T47D (cell line): ENCODE results near the gene EGR4.

Source experiments
- DNase-seq, 2 experiments: peaks; one replicate each; pipeline versions ENCODE4 v3.0.0 to v3.0.0-alpha.2; 2011 to 2012; ENCODE audit warnings: low read depth in 1 of 2, low spot score in 1 of 2
- JUND ChIP-seq: IDR thresholded peaks from 2 replicates; pipeline ENCODE4 v1.6.1; 2012; ENCODE audit warnings: low read depth
- in situ Hi-C: cut with HindIII; loops from 2 replicates; pipeline ENCODE4 v1.10.0; 2016; ENCODE audit warnings: low sequenced_read_pairs, low pct_unique_long_range_greater_than_20kb

EGR4 gene

DNA sequence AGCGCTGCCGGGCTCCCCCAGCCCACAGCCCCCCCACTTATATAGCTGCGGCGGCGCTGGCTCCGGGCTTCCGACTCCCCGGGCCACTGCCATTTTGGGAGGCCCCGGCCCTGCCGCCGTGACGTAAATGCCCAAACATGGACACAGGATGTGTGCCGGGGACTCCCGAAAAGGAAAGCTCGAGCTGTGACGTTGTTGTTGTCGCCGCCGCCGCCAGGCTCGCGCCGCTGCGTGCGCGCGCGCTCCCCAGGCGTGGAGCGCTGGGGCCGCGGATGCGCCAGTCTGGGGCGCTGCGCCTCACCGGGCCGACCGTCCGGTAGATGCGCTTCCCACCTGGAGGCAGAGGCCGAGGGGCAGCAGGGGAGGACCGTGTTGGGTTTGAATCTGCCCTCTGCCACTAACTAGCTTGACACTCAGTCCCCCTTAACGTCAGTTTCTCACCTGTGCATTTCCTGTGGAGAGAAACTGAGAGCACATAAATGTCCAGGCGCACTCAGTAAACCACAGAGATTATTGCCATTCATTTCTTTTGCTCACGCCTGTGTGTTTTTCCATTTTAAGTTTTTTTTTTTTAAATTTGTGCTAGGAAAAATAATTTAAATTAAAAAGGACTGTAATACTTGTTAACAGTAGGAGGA, at the start of gene EGR4:
EGR4 (minus strand) TSS at position 15 of the 638 bp plus-strand sequence. CDS start 231 bp downstream, outside the sequence.
- peak; percentile 92 to 98 for DNase-seq
- no peak for TF ChIP-seq JUND
- in situ Hi-C loops: no loop called here

DNA sequence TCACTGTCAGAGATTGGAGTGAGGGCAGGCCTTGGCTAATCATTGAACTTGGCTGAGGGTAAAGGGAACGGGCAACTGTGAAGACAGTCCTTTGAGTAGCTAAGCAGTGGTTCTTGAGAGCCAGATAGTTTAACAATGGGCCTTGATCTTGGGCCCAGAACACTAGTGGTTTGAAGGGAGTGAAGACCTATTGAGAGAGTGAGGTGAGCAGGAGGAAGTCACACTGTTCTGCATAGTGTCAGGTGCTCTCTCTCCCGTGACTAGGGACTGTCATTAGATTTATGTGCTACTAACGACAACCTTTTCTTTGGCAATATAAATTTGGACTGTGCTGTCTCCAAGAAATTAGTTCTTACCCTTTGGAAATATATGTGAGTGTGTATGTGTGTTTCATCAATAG, 47.7 kb upstream of the EGR4 start:
- in situ Hi-C loops: no loop called here
- no peak for DNase-seq
- TF ChIP-seq JUND: no peak

DNA sequence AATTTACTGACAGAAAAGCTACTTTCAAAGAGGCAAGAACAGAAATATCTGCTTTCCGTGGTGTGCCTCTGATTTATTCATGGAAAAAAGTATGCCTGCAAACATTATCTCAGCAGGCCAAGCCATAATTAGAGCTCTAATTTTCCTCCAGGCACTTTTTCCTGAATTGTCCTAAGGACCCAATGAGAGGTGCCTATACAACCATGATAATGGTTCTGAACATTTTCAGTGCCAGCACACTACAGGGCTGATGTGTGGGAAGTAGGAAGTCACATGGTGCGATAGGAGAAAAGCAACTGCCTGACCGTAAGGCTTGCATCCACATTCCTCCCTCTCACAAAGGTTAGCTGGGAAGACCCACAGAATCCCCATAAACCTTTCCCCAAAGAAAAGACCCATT, 45.9 kb upstream of the EGR4 start:
- in situ Hi-C loops: no loop called here
- no peak for DNase-seq
- TF ChIP-seq JUND: no peak

DNA sequence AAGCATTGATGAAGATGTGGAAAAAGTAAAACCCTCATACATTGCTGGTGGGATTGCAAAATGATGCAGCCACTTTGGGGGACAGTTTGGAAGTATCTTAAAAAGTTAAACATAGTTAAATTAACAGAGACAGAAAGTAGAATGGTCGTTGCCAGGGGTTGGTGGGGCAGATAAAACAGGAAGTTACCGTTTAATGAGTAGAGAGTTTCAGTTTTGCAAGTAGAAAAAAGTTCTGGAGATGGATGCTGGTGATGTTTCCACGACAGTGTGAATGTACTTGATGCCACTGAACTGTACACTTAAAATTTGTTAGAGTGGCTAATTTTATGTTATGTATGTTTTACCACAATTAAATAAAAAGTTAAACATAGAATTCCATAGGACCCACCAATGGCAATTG, 44.5 kb upstream of the EGR4 start:
- DNase-seq: no peak
- in situ Hi-C loops: no loop called here
- no peak for TF ChIP-seq JUND

DNA sequence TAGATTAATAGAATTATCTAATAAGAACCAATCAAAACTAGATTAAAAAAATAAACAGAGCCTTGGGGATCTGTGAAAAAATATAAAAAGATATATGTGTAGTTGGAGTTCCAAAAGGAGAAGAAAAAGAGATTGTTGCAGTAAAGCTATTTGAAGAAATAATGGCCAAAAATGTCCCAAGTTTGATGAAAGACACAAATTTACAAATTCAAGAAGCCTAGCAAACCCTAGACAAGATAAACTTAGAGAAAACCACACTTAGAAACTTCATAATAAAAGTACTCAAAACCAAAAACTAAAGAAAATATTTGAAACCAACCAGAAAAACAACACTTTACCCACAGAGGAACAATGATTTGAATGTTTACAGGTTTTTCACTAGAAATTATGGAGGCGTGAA, 41.3 kb upstream of the EGR4 start:
- in situ Hi-C loops: no loop called here
- DNase-seq: no peak
- TF ChIP-seq JUND: no peak

DNA sequence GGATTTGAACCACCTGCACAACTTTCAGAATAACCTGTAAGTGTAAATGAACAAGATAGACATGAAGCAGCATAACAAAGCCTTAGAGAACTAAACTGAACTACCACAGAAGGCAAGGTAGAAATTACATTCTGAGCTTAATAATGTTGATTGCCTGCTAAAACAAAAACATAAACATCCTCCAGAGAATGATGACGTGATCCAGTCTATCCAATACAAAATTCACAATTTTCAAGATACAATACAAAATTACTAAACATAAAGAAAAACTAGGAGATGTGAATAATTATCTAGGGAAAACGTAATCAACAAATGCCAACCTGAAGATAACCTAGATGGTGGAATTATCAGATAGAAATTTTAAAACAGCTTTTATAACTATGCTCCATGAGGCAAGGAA, 40.7 kb upstream of the EGR4 start:
- in situ Hi-C loops: no loop called here
- DNase-seq: no peak
- no peak for TF ChIP-seq JUND

DNA sequence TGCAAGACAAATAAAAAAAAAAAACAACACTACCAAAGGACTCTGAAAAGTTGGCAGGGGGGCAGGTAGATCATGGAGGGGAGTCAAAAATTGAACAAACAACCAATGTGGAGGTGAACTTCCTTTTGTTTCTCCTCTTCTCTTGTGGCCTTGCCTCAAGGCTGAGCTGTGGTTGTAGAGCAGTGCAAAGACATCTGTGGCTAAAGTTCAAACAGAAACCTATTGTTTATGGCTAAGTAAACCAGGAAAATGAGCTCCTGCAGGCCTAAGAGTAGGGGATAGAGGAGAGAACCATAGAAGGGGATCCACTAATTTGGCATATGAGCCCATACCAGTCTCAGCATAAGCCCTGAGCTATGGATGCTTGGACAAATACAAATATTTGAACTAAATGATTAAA, 40.2 kb upstream of the EGR4 start:
- in situ Hi-C loops: no loop called here
- no peak for TF ChIP-seq JUND
- peak in 1 of 2 experiments; percentile 58 for DNase-seq

DNA sequence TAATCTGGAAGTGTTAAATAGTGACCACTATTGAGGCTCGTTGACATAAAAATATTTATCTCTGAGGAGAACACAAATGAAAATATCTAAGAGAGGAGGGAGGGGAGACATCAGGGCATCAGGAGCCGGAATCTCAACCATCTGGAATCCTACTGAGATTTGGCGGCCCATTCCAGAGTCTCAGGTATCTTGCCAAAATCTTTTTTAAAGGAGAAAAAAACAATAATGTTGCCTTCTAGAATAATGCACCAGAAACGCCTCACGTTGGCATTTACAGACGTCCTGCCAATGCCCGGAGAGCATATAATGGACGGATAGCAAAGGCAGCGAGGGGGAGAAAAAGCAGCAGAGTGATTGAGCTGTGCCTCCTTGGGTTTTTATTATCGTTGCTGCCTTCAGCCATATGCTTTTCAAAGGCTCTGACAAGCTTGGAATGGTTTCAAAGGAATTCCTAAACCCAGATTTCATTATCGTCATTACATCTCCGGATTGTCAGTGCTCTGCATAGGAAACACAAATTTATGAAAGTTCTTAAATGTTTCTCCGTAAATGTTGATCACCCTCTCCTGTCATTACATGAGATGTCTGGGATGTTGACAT, 30.9 kb upstream of the EGR4 start:
- in situ Hi-C loops: no loop called here
- no peak for DNase-seq
- no peak for TF ChIP-seq JUND

DNA sequence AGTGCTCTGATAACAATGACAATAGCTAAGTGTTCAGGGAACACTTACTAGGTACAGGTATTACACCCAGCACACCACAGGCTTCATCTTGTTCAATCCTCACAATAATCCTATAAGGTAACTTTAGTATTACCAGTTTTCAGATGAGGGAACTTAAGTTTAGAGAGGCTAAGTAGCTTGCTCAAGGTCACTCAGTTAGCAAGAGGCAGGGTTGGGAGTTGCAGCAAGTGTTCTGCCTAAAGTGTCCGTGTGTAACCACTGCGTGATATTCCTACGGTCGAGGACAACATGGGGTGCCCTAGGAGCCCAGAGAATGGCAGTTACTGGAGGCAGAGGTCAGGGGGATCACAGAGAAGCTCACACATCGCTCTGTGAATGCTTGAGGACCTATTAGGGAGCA, 30.2 kb upstream of the EGR4 start:
- in situ Hi-C loops: no loop called here
- TF ChIP-seq JUND: no peak
- no peak for DNase-seq

DNA sequence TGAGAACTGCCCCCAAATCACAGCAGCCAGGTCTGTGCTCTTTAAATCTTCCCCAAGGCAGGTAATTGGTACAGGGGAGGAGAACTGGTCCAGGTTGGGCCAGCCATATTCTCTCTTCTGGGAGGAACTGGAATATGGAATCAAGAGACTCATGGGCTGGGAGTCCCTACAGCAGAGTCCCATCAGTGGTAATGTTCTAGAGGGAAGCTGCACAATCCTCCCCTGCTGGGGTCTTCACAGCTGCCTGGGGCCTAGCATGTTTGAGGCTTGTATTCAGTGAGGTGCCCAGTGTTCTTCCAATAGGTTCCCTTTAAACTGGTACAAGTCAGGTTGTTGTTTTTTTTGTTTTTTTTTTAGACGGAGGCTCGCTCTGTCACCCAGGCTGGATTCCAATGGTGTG, 21.1 kb upstream of the EGR4 start:
- in situ Hi-C loops: no loop called here
- no peak for DNase-seq
- TF ChIP-seq JUND: no peak

DNA sequence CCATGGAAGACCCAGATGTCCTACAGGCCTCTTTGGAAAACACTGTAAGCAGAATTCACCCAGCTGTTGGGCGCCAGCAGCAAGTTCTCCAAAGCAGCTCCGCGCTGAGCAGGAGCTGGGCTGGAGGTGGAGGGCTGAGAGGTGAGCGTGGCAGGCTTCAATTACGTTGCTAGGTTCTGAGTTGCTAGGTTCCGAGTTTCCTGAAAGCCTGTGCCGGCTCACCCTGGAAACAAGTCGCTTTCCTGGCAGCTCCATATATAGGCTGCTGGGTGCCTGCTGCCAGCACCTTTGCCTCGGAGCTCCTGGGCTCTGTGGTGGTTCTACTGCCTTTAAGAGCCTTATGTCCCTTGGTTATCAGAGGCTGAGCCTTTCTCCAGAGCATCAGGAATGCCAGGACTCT, 14.4 kb upstream of the EGR4 start:
- in situ Hi-C loops: no loop called here
- no peak for TF ChIP-seq JUND
- DNase-seq: no peak

DNA sequence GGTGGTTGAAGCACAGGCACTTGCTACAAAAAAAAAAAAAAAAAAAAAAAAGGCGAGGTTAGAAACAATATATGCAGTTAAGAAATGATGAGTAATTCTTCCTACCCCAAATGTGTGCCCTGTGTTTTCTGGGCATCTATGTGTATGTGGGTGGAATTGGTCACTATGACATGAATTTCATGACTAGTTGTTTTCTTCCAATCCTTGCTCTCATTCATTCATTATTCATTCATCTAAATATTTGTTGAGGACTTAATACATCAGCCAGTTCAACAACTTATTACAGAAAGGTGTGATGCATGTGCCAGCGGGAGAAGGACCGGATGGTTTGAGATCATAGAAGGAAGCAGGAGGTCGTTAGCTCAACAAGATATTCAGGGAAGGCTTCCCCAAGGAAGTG, 8.3 kb upstream of the EGR4 start:
- no peak for TF ChIP-seq JUND
- in situ Hi-C loops: no loop called here
- no peak for DNase-seq

DNA sequence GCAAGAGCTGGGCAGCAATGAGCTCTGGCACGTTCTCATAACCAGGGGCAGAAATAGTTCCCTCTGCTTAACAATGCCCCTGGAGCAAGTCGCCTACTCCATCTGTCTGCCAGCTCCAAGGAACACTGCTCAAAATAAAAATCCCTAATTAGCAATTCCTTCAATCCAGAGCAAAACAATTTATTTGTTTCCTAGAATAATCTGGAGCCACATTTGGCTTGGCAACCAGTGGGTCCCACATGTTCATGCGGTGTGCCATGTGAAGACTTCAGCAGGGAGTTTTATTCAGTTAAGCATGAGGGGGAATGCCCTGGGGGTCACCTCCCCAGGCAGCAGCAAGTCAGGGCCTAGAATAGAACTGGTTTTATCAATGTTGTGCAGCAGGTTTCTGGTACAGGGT, 7.6 kb upstream of the EGR4 start:
- no peak for TF ChIP-seq JUND
- in situ Hi-C loops: no loop called here
- no peak for DNase-seq

DNA sequence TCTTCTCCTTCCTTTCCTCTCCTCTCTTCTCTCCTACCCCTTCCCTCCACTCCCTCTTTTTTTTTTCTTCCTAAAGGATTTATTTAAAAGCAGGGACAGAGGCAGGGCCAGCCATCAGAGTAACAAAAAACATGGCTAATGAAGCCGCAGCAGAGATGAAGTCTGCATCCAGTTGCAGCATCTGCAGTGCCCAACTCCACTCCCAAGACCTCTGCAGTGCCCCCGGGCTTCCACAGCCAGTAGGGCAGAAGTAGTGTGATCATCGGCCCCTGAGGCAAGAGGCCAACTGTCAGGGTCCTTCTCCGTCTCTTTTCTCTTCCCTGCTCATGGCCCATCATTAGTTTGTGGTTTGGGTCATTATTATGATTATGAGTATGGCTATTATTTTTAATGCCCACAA, 4.2 kb upstream of the EGR4 start:
- DNase-seq: no peak
- no peak for TF ChIP-seq JUND
- in situ Hi-C loops: no loop called here

DNA sequence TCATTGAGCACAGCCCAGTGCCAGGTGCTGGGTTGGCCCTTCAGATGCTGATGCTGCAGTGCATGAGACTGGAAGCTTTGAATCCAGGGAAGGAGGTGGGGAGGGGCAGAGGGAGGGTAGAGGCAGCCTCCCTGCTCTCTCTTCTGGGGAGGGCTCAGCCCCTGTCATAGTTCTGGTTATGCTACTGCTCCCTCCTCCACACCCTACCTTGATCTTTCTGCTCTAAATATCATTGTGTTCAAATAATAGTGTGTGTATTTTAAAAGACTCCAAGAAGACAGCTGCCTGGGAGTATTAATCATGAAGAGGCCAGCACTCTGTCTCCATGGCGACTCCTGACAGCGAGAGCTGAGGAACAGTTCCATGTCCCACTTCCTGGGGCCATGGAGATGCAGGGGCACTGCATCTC, 3.8 kb upstream of the EGR4 start:
- no peak for DNase-seq
- in situ Hi-C loops: no loop called here
- no peak for TF ChIP-seq JUND
